ENCODE measurements around the gene CPSF7.
"Not testable (repeated sequence)": the region's sequence is repeated elsewhere in the genome, so short reads cannot be mapped to it uniquely, and the experiment has no call there.

Gene CPSF7

DNA sequence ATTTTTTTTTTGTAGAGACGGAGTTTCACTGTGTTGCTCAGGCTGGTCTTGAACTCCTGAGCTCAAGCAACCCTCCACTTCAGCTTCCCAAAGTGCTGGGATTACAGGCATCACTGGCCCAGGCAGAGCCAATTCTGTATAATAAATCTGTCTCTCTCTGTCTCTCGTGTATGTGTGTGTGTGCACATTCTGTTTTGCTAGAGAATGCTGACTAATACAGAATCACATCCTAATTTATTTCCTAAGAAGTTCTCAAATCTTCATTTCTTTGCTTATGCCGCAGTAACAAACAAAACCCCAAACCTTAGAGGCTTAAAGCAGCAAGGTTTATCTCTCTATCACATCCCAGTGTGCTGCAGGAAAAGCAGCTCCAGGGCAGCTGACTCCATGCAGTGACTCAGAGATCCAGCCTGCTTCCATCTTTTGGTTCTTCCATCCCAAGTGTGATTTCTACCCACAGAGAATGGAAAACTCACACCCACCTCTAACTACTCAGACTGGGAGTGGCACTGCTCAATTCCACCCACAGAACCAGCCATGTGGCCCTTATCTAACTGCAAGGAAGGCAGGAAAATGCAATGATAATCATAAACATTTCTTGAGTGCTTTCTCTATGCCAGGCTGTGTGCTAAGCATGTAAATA, 43.7 kb upstream of the CPSF7 start:
- CTCF ChIA-PET: interaction anchor here (0.6 kb wide), 1 partner anchor 165 kb away, joined by 3 read pairs; no protein-coding TSS in a partner anchor
- TF ChIP-seq, protein P1, sequence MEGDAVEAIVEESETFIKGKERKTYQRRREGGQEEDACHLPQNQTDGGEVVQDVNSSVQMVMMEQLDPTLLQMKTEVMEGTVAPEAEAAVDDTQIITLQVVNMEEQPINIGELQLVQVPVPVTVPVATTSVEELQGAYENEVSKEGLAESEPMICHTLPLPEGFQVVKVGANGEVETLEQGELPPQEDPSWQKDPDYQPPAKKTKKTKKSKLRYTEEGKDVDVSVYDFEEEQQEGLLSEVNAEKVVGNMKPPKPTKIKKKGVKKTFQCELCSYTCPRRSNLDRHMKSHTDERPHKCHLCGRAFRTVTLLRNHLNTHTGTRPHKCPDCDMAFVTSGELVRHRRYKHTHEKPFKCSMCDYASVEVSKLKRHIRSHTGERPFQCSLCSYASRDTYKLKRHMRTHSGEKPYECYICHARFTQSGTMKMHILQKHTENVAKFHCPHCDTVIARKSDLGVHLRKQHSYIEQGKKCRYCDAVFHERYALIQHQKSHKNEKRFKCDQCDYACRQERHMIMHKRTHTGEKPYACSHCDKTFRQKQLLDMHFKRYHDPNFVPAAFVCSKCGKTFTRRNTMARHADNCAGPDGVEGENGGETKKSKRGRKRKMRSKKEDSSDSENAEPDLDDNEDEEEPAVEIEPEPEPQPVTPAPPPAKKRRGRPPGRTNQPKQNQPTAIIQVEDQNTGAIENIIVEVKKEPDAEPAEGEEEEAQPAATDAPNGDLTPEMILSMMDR (conservative IDR thresholded peaks at IDR 0.05; ENCODE audit: low read depth): no peak

DNA sequence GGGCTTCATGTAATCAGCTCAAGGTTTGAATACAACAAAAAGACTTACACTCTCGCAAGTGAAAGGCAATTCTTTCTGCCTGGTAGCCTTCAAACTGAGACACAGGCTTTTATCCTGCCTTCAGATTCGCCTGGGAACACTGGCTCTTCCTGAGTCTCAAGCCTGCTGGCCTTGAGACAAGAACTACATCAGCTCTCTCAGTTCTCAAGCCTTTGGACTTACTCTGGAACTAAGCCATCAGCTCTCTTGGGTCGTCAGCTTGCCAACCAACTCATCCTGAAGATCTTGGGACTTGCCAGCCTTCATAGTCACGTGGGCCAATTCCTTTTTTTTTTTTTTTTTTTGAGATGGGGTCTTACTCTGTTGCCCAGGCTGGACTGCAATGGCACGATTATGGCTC, 43.1 kb upstream of the CPSF7 start:
- POLR2A ChIA-PET (ENCODE audit: low non-redundant PET): interaction anchor here (0.6 kb wide), 1 partner anchor 166 kb away, joined by 6 read pairs; no protein-coding TSS in a partner anchor
- DNase-seq (ENCODE audit: low spot score): no peak
- H3K27ac ChIP-seq: no peak overlapping the region
- TF ChIP-seq, protein P1 (conservative IDR thresholded peaks at IDR 0.05; ENCODE audit: low read depth): no peak
- CTCF ChIA-PET: interaction anchor here (0.6 kb wide), 2 partner anchors 166 to 319 kb away, joined by 3 read pairs; no protein-coding TSS in a partner anchor

More for the DNA sequence above, 43.7 kb upstream of the CPSF7 start:
- no peak overlapping the region for H3K27ac ChIP-seq
- POLR2A ChIA-PET (ENCODE audit: low non-redundant PET): interaction anchor here (0.6 kb wide), 1 partner anchor 165 kb away, joined by 6 read pairs; no protein-coding TSS in a partner anchor
- DNase-seq (ENCODE audit: low spot score): no peak

DNA sequence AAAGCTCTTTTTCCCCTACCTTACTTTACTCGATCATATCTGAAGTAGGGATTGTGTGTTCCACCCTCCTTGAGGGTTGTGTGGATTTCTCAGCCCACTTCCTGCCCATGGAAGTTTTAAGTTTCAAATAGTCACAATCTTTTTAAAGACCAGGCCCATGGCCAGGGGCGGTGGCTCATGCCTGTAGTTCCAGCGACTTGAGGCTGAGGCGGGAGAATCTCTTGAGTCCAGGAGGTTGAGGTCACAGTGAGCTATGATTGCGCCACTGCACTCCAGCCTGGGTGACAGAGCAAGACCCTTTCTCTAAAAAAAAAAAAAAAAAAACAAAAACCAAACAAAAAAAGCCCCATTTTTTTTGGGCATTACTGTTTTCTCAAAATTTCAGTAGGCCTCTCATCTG, 42.5 kb upstream of the CPSF7 start:
- ChIA-PET CTCF (interaction anchor here (0.6 to 0.7 kb wide), 3 partner anchors 53 to 319 kb away, joined by 3 to 7 read pairs (median 5); no protein-coding TSS in a partner anchor), POLR2A (ENCODE audit: low non-redundant PET) (no interaction called here)
- H3K27ac ChIP-seq: no peak overlapping the region
- TF ChIP-seq, protein P1 (conservative IDR thresholded peaks at IDR 0.05; ENCODE audit: low read depth): no peak
- DNase-seq (ENCODE audit: low spot score): no peak

DNA sequence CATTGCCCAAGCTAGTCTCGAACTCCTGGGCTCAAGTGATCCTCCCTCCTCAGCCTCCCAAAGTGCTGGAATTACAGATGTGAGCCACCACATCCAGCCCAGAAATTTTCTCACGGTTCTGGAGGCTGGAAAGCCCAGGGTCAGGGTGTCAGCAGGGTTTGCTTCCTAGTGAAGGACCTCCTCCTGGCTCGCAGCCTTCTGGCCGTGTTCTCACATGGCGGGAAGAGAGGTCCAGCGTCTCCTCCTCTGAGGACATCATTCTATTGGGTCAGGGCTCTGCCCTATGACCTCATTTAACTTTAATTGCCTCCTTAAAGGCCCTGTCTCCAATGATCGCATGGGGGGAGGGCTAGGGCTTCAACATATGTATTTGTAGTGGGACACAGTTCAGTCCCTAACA, 38.2 kb upstream of the CPSF7 start:
- CTCF ChIA-PET: no interaction called here
- POLR2A ChIA-PET (ENCODE audit: low non-redundant PET): no interaction called here
- TF ChIP-seq, protein P1 (conservative IDR thresholded peaks at IDR 0.05; ENCODE audit: low read depth): no peak
- no peak for DNase-seq (ENCODE audit: low spot score)
- no peak overlapping the region for H3K27ac ChIP-seq

DNA sequence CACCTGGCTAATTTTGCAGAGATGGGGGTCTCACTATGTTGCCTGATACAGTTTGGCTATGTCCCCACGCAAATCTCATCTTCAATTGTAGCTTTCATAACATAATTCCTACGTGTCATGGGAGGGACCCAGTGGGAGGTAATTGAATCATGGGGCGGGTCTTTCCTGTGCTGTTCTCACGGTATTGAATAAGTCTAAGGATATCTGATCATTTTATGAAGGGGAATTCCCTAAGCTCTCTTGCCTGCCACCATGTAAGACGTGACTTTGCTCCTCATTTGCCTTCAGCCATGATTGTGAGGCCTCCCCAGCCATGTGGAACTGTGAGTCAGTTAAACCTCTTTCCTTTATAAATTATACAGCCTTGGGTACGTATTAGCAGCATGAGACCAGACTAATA, 37.8 kb upstream of the CPSF7 start:
- DNase-seq (ENCODE audit: low spot score); POLR2A ChIA-PET (ENCODE audit: low non-redundant PET); CTCF ChIA-PET; H3K27ac ChIP-seq: not testable (repeated sequence)

DNA sequence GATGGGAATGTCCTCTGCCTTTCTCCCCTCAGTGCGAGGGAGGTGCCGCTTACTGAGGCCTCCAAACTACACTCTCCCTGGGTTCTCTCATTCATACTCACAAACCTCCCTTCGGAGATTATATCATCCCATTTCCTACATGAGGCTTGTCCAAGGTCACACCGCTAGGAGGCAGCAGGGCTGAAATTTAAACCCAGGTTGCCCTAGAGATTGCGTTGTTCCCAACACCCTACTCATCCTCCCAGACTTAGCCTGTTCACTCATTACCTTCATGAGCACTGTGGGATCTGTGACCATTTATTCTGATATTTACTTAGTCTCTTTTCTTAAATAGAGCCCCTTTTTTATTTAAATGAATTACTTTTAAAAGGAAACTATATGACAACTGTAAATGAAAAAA, 31.2 kb upstream of the CPSF7 start:
- no peak overlapping the region; the same call in 1 of the 2 replicates for H3K27ac ChIP-seq
- DNase-seq (ENCODE audit: low spot score): no peak
- ChIA-PET CTCF (interaction anchor here (1.0 kb wide), 1 partner anchor 15 kb away, joined by 3 read pairs; no protein-coding TSS in a partner anchor), POLR2A (ENCODE audit: low non-redundant PET) (no interaction called here)
- TF ChIP-seq, protein P1 (conservative IDR thresholded peaks at IDR 0.05; ENCODE audit: low read depth): no peak

DNA sequence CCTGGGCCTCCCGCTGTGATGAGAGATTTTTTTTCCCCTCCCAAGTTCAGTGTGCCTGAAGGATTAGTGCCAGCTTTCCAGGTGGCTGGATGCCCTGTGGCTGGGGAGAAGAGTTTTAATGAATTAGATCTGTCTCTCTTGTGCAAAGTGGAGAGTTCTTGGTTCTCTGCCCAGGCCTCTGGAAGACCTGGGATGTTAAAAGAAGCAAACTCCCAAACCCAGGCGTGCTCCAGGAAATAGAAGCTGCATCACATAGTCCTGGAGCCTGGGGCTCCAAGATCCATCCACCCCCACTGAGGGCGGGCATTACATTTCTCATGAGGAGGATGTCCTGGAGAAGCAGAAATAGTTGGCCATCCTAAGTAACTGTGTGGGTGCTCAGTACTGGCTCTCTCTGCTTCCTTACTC, 30.7 kb upstream of the CPSF7 start:
- TF ChIP-seq, protein P1 (conservative IDR thresholded peaks at IDR 0.05; ENCODE audit: low read depth): no peak
- ChIA-PET CTCF (no interaction called here), POLR2A (ENCODE audit: low non-redundant PET) (no interaction called here)
- DNase-seq (ENCODE audit: low spot score): no peak
- peak overlapping the region; percentile 19 for H3K27ac ChIP-seq

Measured in RWPE1 (cell line).